ENCODE measurements around the gene SCAPER.

DNA sequence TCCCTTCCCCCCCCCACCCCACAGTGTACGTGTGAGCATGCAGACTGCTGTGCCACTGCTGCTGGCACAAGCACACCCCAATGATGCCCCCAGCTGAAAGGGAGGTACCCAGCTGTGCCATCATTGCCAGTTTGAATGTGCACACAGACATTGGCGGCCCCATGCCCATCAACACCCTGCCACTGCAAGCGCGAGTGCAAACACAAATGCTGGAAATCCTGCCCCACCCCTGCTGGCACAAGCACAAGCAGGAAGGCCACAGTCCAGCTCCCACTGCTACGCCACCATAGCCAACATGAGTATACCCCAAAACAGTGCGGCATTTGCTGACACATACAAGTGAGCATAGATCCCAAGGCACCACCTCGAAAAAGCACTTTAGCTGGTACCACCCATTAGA is 222.9 kb downstream of the SCAPER start:
- TF ChIP-seq, protein P1, sequence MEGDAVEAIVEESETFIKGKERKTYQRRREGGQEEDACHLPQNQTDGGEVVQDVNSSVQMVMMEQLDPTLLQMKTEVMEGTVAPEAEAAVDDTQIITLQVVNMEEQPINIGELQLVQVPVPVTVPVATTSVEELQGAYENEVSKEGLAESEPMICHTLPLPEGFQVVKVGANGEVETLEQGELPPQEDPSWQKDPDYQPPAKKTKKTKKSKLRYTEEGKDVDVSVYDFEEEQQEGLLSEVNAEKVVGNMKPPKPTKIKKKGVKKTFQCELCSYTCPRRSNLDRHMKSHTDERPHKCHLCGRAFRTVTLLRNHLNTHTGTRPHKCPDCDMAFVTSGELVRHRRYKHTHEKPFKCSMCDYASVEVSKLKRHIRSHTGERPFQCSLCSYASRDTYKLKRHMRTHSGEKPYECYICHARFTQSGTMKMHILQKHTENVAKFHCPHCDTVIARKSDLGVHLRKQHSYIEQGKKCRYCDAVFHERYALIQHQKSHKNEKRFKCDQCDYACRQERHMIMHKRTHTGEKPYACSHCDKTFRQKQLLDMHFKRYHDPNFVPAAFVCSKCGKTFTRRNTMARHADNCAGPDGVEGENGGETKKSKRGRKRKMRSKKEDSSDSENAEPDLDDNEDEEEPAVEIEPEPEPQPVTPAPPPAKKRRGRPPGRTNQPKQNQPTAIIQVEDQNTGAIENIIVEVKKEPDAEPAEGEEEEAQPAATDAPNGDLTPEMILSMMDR (IDR thresholded peaks at IDR 0.05 in 2 of 3, conservative IDR thresholded peaks at IDR 0.05 in 1 of 3; ENCODE audit: borderline replicate concordance in 1 of 3, insufficient read depth in 1 of 3, low read depth in 2 of 3, low read length in 2 of 3): no peak
- TF ChIP-seq EZH2 (IDR thresholded peaks at IDR 0.05) (no peak), POLR2AphosphoS5 (IDR thresholded peaks at IDR 0.05; ENCODE audit: low read depth, low read length) (no peak), EZH2phosphoT487 (IDR thresholded peaks at IDR 0.05; ENCODE audit: borderline replicate concordance) (no peak), TCF7L2 (IDR thresholded peaks at IDR 0.05; ENCODE audit: borderline replicate concordance, extremely low read depth, insufficient read depth, insufficient read length) (no peak), SRF (IDR thresholded peaks at IDR 0.05; ENCODE audit: low read depth) (no peak), FOSL1 (IDR thresholded peaks at IDR 0.05; ENCODE audit: low read depth) (no peak), POLR2A (IDR thresholded peaks at IDR 0.05; ENCODE audit: borderline replicate concordance, extremely low read depth, insufficient read depth, insufficient read length) (no peak), ZFX (IDR thresholded peaks at IDR 0.05) (no peak), ATF3 (IDR thresholded peaks at IDR 0.05) (no peak)
- TF ChIP-seq, protein P2, sequence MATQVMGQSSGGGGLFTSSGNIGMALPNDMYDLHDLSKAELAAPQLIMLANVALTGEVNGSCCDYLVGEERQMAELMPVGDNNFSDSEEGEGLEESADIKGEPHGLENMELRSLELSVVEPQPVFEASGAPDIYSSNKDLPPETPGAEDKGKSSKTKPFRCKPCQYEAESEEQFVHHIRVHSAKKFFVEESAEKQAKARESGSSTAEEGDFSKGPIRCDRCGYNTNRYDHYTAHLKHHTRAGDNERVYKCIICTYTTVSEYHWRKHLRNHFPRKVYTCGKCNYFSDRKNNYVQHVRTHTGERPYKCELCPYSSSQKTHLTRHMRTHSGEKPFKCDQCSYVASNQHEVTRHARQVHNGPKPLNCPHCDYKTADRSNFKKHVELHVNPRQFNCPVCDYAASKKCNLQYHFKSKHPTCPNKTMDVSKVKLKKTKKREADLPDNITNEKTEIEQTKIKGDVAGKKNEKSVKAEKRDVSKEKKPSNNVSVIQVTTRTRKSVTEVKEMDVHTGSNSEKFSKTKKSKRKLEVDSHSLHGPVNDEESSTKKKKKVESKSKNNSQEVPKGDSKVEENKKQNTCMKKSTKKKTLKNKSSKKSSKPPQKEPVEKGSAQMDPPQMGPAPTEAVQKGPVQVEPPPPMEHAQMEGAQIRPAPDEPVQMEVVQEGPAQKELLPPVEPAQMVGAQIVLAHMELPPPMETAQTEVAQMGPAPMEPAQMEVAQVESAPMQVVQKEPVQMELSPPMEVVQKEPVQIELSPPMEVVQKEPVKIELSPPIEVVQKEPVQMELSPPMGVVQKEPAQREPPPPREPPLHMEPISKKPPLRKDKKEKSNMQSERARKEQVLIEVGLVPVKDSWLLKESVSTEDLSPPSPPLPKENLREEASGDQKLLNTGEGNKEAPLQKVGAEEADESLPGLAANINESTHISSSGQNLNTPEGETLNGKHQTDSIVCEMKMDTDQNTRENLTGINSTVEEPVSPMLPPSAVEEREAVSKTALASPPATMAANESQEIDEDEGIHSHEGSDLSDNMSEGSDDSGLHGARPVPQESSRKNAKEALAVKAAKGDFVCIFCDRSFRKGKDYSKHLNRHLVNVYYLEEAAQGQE (IDR thresholded peaks at IDR 0.05; ENCODE audit: low read depth): no peak

Measured in HCT116 (cell line).